ENCODE data around the gene LTA. TPM values are rescaled to one million over a fixed set of nuclear protein-coding genes. Genes with fewer than 3 reads are reported as not detected.

Gene LTA
- total RNA-seq, 1 experiment from 2014 or later = 1.1 TPM

Other genes with a start within 250 kb of the LTA start
- 381 TPM for gene HLA-B, start 215.1 kb upstream of the LTA start, total RNA-seq (2021; ENCODE audit: unreplicated experiment)
- 24.1 TPM for gene MICA, start 168.7 kb upstream of the LTA start, total RNA-seq (2021; ENCODE audit: unreplicated experiment)
- gene MICB, start 74.1 kb upstream of the LTA start, total RNA-seq (2021; ENCODE audit: unreplicated experiment) = 21.7 TPM
- not detected for gene MCCD1, start 43.3 kb upstream of the LTA start, total RNA-seq (2021; ENCODE audit: unreplicated experiment)
- gene DDX39B, start 30.3 kb upstream of the LTA start, total RNA-seq (2021; ENCODE audit: unreplicated experiment) = 545 TPM
- gene ATP6V1G2, start 25.7 kb upstream of the LTA start, total RNA-seq (2021; ENCODE audit: unreplicated experiment) = 1.8 TPM
- gene NFKBIL1, start 24.7 kb upstream of the LTA start, total RNA-seq (2021; ENCODE audit: unreplicated experiment) = 26.6 TPM
- 0.59 TPM for gene TNF, start 3.3 kb downstream of the LTA start, total RNA-seq (2021; ENCODE audit: unreplicated experiment)
- gene LTB, start 10.1 kb downstream of the LTA start, total RNA-seq (2021; ENCODE audit: unreplicated experiment) = 0.64 TPM
- gene LST1, start 14.0 kb downstream of the LTA start, total RNA-seq (2021; ENCODE audit: unreplicated experiment) = 0.69 TPM
- not detected for gene NCR3, start 20.7 kb downstream of the LTA start, total RNA-seq (2021; ENCODE audit: unreplicated experiment)
- not detected for gene AIF1, start 42.9 kb downstream of the LTA start, total RNA-seq (2021; ENCODE audit: unreplicated experiment)
- gene PRRC2A, start 48.4 kb downstream of the LTA start, total RNA-seq (2021; ENCODE audit: unreplicated experiment) = 250 TPM
- 368 TPM for gene BAG6, start 80.4 kb downstream of the LTA start, total RNA-seq (2021; ENCODE audit: unreplicated experiment)
- gene APOM, start 83.6 kb downstream of the LTA start, total RNA-seq (2021; ENCODE audit: unreplicated experiment) = 2.2 TPM
- gene C6orf47, start 88.5 kb downstream of the LTA start, total RNA-seq (2021; ENCODE audit: unreplicated experiment) = 13.4 TPM
- gene GPANK1, start 92.7 kb downstream of the LTA start, total RNA-seq (2021; ENCODE audit: unreplicated experiment) = 14.8 TPM
- gene CSNK2B, start 93.8 kb downstream of the LTA start, total RNA-seq (2021; ENCODE audit: unreplicated experiment) = 210 TPM
- gene LY6G5B, start 97.7 kb downstream of the LTA start, total RNA-seq (2021; ENCODE audit: unreplicated experiment) = 15.4 TPM
- gene LY6G5C, start 108.8 kb downstream of the LTA start, total RNA-seq (2021; ENCODE audit: unreplicated experiment) = 1.7 TPM
- 32.4 TPM for gene ABHD16A, start 131.0 kb downstream of the LTA start, total RNA-seq (2021; ENCODE audit: unreplicated experiment)
- not detected for gene LY6G6F, start 134.6 kb downstream of the LTA start, total RNA-seq (2021; ENCODE audit: unreplicated experiment)
- gene LY6G6D, start 143.1 kb downstream of the LTA start, total RNA-seq (2021; ENCODE audit: unreplicated experiment) = not detected
- gene LY6G6C, start 149.5 kb downstream of the LTA start, total RNA-seq (2021; ENCODE audit: unreplicated experiment) = 0.54 TPM
- 0.42 TPM for gene MPIG6B, start 151.1 kb downstream of the LTA start, total RNA-seq (2021; ENCODE audit: unreplicated experiment)
- 43.4 TPM for gene DDAH2, start 157.0 kb downstream of the LTA start, total RNA-seq (2021; ENCODE audit: unreplicated experiment)
- 432 TPM for gene CLIC1, start 164.2 kb downstream of the LTA start, total RNA-seq (2021; ENCODE audit: unreplicated experiment)
- gene MSH5, start 167.7 kb downstream of the LTA start, total RNA-seq (2021; ENCODE audit: unreplicated experiment) = 90.4 TPM
- gene SAPCD1, start 190.4 kb downstream of the LTA start, total RNA-seq (2021; ENCODE audit: unreplicated experiment) = 18.2 TPM
- gene VWA7, start 205.0 kb downstream of the LTA start, total RNA-seq (2021; ENCODE audit: unreplicated experiment) = 14.6 TPM
- 254 TPM for gene VARS1, start 223.5 kb downstream of the LTA start, total RNA-seq (2021; ENCODE audit: unreplicated experiment)
- 89.7 TPM for gene LSM2, start 234.7 kb downstream of the LTA start, total RNA-seq (2021; ENCODE audit: unreplicated experiment)
- gene HSPA1L, start 243.0 kb downstream of the LTA start, total RNA-seq (2021; ENCODE audit: unreplicated experiment) = 0.12 TPM
- gene HSPA1A, start 243.3 kb downstream of the LTA start, total RNA-seq (2021; ENCODE audit: unreplicated experiment) = 5.0 TPM